GM21786 (cell line): Measurements from ENCODE around the gene CPNE8.

Experiments
- ATAC-seq: cut with Tn5 transposase; IDR thresholded peaks from one replicate; pipeline ENCODE4 v1.9.1; 2021; ENCODE audit not compliant: unreplicated experiment

The CPNE8 gene

DNA sequence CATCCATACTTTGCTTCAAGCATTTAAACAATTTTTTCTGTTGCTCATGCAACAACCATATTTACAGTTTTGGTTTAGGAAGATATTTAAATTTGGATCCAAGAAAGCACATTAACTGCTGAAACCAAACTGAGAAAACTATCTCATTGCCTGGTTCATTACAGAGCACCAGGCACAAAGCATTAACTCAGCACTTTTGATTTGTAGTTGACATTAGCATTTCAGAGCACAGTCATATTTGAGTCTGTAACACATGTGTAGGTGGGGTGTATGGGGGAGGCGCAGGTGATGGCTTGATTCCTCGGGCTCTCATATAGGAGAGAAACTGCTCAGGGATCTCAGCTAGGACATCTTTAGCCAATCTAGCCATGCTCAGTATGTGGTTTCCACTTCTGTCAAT is 251.7 kb downstream of the CPNE8 start:
- no peak for ATAC-seq

DNA sequence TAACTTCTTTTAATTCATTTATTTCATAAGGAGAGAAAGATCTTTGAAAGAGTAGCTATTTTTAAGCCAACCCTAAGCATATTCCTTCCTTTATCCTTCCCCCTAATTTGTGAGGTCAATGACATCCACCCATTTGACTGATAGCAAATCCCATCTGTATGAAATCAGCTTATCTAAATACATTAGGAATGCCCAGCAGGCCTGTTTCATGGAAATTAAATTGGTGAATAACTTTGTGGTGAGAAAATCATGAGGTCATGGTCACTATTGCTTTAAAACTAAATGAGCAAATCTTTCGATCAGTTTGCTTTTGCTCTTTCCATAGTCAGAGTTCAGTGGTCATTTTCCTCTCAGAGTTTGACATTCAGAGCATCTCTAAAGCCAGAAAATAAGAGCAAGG is 256.6 kb downstream of the CPNE8 start:
- ATAC-seq = no peak

- ATAC-seq = no peak
Measured at GRCh38 chr12:38646146-38646545, 259.2 kb downstream of the CPNE8 start.

DNA sequence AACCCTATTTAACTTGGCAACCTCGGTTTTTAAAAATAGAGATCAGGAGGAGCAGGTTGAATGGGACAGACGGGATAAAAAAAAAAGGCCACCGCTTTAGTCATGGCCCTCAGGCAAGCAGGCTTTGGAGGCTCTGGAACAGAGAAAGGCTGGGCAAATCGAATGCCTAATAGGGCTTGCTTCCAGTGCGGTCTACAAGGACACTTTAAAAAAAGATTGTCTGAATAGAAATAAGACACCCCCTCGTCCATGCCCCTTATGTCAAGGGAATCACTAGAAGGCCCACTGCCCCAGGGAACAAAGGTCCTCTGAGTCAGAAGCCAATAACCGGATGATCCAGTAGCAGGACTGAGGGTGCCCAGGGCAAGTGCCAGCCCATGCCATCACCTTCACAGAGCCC is 265.8 kb downstream of the CPNE8 start:
- ATAC-seq = no peak

- no peak for ATAC-seq
Measured at GRCh38 chr12:38638401-38638800, 267.0 kb downstream of the CPNE8 start.

- no peak for ATAC-seq
Measured at GRCh38 chr12:38633511-38633910, 271.9 kb downstream of the CPNE8 start.

- no peak for ATAC-seq
Measured at GRCh38 chr12:38629064-38629463, 276.3 kb downstream of the CPNE8 start.

DNA sequence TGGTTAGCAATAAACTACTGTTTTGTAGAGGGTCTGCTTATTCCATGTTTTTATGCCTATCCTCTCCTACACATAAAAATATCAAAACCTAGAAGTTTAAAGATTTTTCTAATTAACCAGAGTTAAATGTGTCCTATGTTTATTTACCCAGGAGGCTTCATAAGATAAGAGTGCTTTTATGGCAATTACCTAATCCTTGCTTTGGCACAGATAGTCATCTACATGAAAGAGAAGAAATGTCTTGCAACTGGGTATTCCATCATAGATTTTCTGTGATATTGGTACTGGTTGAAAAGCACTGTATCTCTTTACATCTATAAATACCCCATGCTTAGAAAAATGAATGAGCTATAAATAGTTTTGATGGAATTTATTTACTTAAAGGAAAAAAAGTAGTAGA is 277.1 kb downstream of the CPNE8 start:
- no peak for ATAC-seq

GRCh38 chr12:38625306-38625705 is 280.1 kb downstream of the CPNE8 start:
- ATAC-seq = no peak

- ATAC-seq = no peak
Measured at GRCh38 chr12:38614171-38614570, 291.2 kb downstream of the CPNE8 start.

DNA sequence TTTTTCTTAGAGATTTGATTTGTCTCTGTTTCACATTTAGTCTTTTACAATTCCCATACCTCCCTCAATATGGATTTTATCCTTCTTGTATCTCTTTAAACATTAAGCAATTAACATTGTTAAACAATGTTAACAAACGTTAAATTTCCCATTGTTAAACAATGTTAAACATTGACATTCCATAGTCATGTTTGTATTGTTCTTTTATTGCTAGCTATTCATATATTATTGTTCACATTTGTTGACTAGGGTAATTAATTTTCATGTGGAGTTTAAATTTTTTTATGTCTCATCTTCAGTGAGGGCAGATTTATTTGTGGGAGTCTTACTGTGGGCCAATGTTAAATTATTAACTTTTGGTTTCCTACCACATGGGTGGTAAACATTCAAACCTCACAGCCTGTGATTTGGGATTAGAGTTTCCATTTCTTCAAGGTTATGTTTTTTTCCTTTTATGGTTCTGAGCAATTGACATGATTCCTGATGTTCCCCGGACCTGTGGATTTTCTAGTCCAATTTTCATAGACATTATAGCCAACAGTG is 294.5 kb downstream of the CPNE8 start:
- no peak for ATAC-seq

GRCh38 chr12:38607295-38607694 is 298.1 kb downstream of the CPNE8 start:
- ATAC-seq = no peak
